HepG2 (cell line): ENCODE measurements around the gene TTC17. TPM values are rescaled to one million over a fixed set of nuclear protein-coding genes. Genes with fewer than 3 reads are reported as not detected.
A peak's percentile ranks its signal among the peaks of the same experiment; 100 is the strongest.

Experiments
- HNRNPL ChIP-seq: fragments of 200-400 bp; formaldehyde crosslinking; IDR thresholded peaks from 2 replicates; pipeline ENCODE4 v1.6.1; 2017; ENCODE audit warnings: mild to moderate bottlenecking, low read depth, low read length
- IKZF4 ChIP-seq: sonication (generic); formaldehyde crosslinking; IDR thresholded peaks from 2 replicates; pipeline ENCODE4 v1.5.1; 2020; ENCODE audit warnings: borderline replicate concordance, mild to moderate bottlenecking, low read depth, missing genetic modification reagents; ENCODE audit errors: not compliant biosample characterization
- IRF2 ChIP-seq: IDR thresholded peaks from 2 replicates; pipeline ENCODE4 v1.6.1; 2018; ENCODE audit warnings: missing genetic modification reagents, missing compliant biosample characterization
- MLLT10 ChIP-seq: sonication (generic); formaldehyde crosslinking; IDR thresholded peaks from 2 replicates; pipeline ENCODE4 v1.4.0; 2020; ENCODE audit warnings: missing genetic modification reagents
- MTA3 ChIP-seq: sonication (generic); formaldehyde crosslinking; IDR thresholded peaks from 2 replicates; pipeline ENCODE4 v1.4.0; 2020; ENCODE audit warnings: missing genetic modification reagents
- NCOA2 ChIP-seq: sonication (generic); formaldehyde crosslinking; IDR thresholded peaks from 2 replicates; pipeline ENCODE4 v1.8.0; 2022; ENCODE audit warnings: inconsistent platforms
- NONO ChIP-seq, 2 experiments: fragments of 450-650 bp in 1 of 2; sonication (generic) in 1 of 2; formaldehyde crosslinking in 1 of 2; IDR thresholded peaks in 1 of 2; conservative IDR thresholded peaks in 1 of 2; 2 replicates each; pipeline versions ENCODE4 v1.6.1 to v1.8.0; 2017 to 2022; ENCODE audit warnings: mild to moderate bottlenecking in 1 of 2, missing genetic modification reagents in 1 of 2, moderate library complexity in 1 of 2
- PHB2 ChIP-seq: fragments of 450-650 bp; IDR thresholded peaks from 2 replicates; pipeline ENCODE4 v1.6.1; 2018; ENCODE audit not compliant: partially characterized antibody
- PLRG1 ChIP-seq: fragments of 450-650 bp; conservative IDR thresholded peaks from 2 replicates; pipeline ENCODE4 v1.6.1; 2016
- RAD21 ChIP-seq: fragments of 450-650 bp; formaldehyde crosslinking; IDR thresholded peaks from 2 replicates; pipeline ENCODE4 v1.5.0; 2020; ENCODE audit warnings: mild to moderate bottlenecking
- ZFP82 ChIP-seq: sonication (generic); formaldehyde crosslinking; IDR thresholded peaks from 2 replicates; pipeline ENCODE4 v1.5.1; 2020; ENCODE audit warnings: mild to moderate bottlenecking, missing genetic modification reagents, borderline replicate concordance
- polyA plus RNA-seq, 8 experiments: library from polyadenylated mRNA; depleted of rRNA in 3 of 8; stranded (reverse) in 7 of 8; unstranded in 1 of 8; fragments of >200 nt; fragmentation: Illumina TruSeq in 4 of 8; extraction: Trizol in 4 of 8; gene quantifications; 2 replicates each; pipeline versions ENCODE4 v1.2.1 to v1.2.3, GENCODE V29; 2011 to 2016; ENCODE audit warnings: low read depth in 4 of 8, missing spikeins in 1 of 8, mixed read lengths in 1 of 8; ENCODE audit not compliant: insufficient read depth in 1 of 8
- total RNA-seq, 5 experiments: library from RNA; depleted of rRNA; stranded (reverse); fragments of >200 nt; fragmentation: Illumina TruSeq; extraction: Trizol; gene quantifications; 2 replicates each; pipeline ENCODE4 v1.2.3, GENCODE V29; 2016; ENCODE audit warnings: low read depth in 1 of 5
- TF ChIP-seq, protein P1 (sequence below): sonication (generic); formaldehyde crosslinking; IDR thresholded peaks from 2 replicates; pipeline ENCODE4 v1.5.1; 2020; ENCODE audit warnings: mild to moderate bottlenecking, missing genetic modification reagents, borderline replicate concordance
- TF ChIP-seq, protein P2 (sequence below): sonication (generic); formaldehyde crosslinking; IDR thresholded peaks from 2 replicates; pipeline ENCODE4 v1.4.0; 2020; ENCODE audit warnings: mild to moderate bottlenecking, missing genetic modification reagents
- TF ChIP-seq, protein P3 (sequence below): sonication (generic); formaldehyde crosslinking; IDR thresholded peaks from 2 replicates; pipeline ENCODE4 v1.4.0; 2020; ENCODE audit warnings: missing genetic modification reagents, borderline replicate concordance
- TF ChIP-seq, protein P4 (sequence below): sonication (generic); formaldehyde crosslinking; IDR thresholded peaks from 2 replicates; pipeline ENCODE4 v1.5.0; 2020; ENCODE audit warnings: mild to moderate bottlenecking, missing genetic modification reagents, borderline replicate concordance
- TF ChIP-seq, protein P5 (sequence below): sonication (generic); formaldehyde crosslinking; IDR thresholded peaks from 2 replicates; pipeline ENCODE4 v1.5.0; 2020; ENCODE audit warnings: missing genetic modification reagents, mild to moderate bottlenecking, borderline replicate concordance
- TF ChIP-seq, protein P6 (sequence below): sonication (generic); formaldehyde crosslinking; IDR thresholded peaks from 2 replicates; pipeline ENCODE4 v1.5.0; 2020; ENCODE audit warnings: missing genetic modification reagents, mild to moderate bottlenecking, borderline replicate concordance

The TTC17 gene
- total and polyA plus RNA-seq, 2 of the 13 experiments (the other 11 are each of a cell fraction or from before 2014, with no cell fraction given): 55.9 to 99.7 TPM

DNA sequence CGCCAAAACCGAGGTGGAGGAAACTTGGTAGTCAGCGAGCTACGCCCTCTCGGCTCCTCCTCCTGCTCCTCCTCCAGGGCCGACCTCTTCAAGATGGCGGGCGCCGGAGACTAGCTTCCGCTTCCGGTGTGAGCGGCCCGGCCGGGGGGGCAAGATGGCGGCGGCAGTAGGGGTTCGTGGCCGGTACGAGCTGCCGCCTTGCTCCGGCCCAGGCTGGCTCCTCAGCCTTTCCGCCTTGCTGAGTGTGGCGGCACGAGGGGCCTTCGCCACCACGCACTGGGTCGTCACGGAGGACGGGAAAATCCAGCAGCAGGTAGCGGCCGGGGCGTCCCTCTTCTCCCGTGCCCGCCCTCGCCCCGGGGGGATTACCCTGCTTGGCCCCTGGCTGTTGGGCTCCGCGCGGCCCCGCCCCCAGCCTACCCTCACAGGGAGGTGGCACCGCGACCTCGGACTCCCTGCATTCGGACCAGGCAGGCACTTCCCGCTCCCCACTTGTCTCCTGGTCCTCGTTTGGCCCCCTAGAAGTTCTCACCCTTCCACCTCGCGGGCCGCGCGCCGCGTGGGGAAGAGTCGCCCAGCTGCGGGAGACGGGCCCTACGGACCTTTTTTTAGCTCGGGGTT is at the start of gene TTC17 (continued):
- TF ChIP-seq, protein P1, sequence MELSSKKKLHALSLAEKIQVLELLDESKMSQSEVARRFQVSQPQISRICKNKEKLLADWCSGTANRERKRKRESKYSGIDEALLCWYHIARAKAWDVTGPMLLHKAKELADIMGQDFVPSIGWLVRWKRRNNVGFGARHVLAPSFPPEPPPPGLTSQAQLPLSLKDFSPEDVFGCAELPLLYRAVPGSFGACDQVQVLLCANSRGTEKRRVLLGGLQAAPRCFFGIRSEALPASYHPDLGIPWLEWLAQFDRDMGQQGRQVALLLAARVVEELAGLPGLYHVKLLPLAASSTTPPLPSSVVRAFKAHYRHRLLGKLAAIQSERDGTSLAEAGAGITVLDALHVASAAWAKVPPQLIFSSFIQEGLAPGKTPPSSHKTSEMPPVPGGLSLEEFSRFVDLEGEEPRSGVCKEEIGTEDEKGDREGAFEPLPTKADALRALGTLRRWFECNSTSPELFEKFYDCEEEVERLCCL (CRISPR knock-in tag): no peak
- TF ChIP-seq IRF2 (CRISPR knock-in tag) (peak; percentile 69; the same call in 1 of the 2 replicates), NCOA2 (CRISPR knock-in tag) (peak; percentile 17), PLRG1 (no peak), ZFP82 (CRISPR knock-in tag) (peak; percentile 47; the same call in 1 of the 2 replicates), PHB2 (no peak), MTA3 (CRISPR knock-in tag) (no peak), NONO (IDR thresholded peaks at IDR 0.05) (no peak), NONO (CRISPR knock-in tag; conservative IDR thresholded peaks at IDR 0.05) (peak; percentile 94), HNRNPL (peak; percentile 79; the same call in 1 of the 2 replicates), RAD21 (CRISPR knock-in tag) (peak; percentile 43), IKZF4 (CRISPR knock-in tag) (peak; percentile 55), MLLT10 (no peak)
- TF ChIP-seq, protein P2, sequence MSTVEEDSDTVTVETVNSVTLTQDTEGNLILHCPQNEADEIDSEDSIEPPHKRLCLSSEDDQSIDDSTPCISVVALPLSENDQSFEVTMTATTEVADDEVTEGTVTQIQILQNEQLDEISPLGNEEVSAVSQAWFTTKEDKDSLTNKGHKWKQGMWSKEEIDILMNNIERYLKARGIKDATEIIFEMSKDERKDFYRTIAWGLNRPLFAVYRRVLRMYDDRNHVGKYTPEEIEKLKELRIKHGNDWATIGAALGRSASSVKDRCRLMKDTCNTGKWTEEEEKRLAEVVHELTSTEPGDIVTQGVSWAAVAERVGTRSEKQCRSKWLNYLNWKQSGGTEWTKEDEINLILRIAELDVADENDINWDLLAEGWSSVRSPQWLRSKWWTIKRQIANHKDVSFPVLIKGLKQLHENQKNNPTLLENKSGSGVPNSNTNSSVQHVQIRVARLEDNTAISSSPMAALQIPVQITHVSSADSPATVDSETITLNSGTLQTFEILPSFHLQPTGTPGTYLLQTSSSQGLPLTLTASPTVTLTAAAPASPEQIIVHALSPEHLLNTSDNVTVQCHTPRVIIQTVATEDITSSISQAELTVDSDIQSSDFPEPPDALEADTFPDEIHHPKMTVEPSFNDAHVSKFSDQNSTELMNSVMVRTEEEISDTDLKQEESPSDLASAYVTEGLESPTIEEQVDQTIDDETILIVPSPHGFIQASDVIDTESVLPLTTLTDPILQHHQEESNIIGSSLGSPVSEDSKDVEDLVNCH (CRISPR knock-in tag): no peak
- TF ChIP-seq, protein P3, sequence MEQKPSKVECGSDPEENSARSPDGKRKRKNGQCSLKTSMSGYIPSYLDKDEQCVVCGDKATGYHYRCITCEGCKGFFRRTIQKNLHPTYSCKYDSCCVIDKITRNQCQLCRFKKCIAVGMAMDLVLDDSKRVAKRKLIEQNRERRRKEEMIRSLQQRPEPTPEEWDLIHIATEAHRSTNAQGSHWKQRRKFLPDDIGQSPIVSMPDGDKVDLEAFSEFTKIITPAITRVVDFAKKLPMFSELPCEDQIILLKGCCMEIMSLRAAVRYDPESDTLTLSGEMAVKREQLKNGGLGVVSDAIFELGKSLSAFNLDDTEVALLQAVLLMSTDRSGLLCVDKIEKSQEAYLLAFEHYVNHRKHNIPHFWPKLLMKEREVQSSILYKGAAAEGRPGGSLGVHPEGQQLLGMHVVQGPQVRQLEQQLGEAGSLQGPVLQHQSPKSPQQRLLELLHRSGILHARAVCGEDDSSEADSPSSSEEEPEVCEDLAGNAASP (CRISPR knock-in tag): peak; percentile 61
- TF ChIP-seq, protein P4, sequence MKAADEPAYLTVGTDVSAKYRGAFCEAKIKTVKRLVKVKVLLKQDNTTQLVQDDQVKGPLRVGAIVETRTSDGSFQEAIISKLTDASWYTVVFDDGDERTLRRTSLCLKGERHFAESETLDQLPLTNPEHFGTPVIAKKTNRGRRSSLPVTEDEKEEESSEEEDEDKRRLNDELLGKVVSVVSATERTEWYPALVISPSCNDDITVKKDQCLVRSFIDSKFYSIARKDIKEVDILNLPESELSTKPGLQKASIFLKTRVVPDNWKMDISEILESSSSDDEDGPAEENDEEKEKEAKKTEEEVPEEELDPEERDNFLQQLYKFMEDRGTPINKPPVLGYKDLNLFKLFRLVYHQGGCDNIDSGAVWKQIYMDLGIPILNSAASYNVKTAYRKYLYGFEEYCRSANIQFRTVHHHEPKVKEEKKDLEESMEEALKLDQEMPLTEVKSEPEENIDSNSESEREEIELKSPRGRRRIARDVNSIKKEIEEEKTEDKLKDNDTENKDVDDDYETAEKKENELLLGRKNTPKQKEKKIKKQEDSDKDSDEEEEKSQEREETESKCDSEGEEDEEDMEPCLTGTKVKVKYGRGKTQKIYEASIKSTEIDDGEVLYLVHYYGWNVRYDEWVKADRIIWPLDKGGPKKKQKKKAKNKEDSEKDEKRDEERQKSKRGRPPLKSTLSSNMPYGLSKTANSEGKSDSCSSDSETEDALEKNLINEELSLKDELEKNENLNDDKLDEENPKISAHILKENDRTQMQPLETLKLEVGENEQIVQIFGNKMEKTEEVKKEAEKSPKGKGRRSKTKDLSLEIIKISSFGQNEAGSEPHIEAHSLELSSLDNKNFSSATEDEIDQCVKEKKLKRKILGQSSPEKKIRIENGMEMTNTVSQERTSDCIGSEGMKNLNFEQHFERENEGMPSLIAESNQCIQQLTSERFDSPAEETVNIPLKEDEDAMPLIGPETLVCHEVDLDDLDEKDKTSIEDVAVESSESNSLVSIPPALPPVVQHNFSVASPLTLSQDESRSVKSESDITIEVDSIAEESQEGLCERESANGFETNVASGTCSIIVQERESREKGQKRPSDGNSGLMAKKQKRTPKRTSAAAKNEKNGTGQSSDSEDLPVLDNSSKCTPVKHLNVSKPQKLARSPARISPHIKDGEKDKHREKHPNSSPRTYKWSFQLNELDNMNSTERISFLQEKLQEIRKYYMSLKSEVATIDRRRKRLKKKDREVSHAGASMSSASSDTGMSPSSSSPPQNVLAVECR (CRISPR knock-in tag): peak; percentile 92
- TF ChIP-seq, protein P5, sequence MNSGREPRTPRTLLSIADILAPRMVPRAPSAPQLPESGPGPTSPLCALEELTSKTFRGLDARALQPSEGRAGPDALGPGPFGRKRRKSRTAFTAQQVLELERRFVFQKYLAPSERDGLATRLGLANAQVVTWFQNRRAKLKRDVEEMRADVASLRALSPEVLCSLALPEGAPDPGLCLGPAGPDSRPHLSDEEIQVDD: peak; percentile 27; the same call in 1 of the 2 replicates
- TF ChIP-seq, protein P6, sequence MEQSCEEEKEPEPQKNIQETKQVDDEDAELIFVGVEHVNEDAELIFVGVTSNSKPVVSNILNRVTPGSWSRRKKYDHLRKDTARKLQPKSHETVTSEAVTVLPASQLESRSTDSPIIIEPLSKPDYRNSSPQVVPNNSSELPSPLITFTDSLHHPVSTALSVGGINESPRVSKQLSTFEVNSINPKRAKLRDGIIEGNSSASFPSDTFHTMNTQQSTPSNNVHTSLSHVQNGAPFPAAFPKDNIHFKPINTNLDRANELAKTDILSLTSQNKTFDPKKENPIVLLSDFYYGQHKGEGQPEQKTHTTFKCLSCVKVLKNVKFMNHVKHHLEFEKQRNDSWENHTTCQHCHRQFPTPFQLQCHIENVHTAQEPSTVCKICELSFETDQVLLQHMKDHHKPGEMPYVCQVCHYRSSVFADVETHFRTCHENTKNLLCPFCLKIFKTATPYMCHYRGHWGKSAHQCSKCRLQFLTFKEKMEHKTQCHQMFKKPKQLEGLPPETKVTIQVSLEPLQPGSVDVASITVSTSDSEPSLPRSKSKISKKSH: no peak; the same call in 1 of the 2 replicates
